ENCODE measurements around the gene TMCC2.

GRCh38 chr1:205232945-205233397 lies 5.2 kb downstream of the TMCC2 start:
- TF ChIP-seq CTCF (IDR thresholded peaks at IDR 0.05) = no peak
- no peak for TF ChIP-seq ZFX (IDR thresholded peaks at IDR 0.05; ENCODE audit: borderline replicate concordance)
